Keratinocyte (primary cell): ENCODE data around the gene PARD3B. TPM values are rescaled to one million over a fixed set of nuclear protein-coding genes. Genes with fewer than 3 reads are reported as not detected.

ENCODE experiments used
- DNase-seq: peaks from one replicate; pipeline ENCODE4 v3.0.0-alpha.2; 2011; ENCODE audit warnings: low read depth, missing footprints, low spot score
- FAIRE-seq: peaks from 2 replicates; lab custom pipeline; 2011; peaks lifted over from hg19 to GRCh38; lab: Jason Lieb, UNC
- H2AFZ ChIP-seq: 2 replicates; pipeline ENCODE4 v1.6.0; 2012; ENCODE audit warnings: low read length, control low read depth, inconsistent platforms; ENCODE audit not compliant: control insufficient read depth
- H3K27ac ChIP-seq: 2 replicates; pipeline ENCODE4 v1.5.1; 2011; ENCODE audit warnings: low read length; ENCODE audit not compliant: control insufficient read depth, insufficient read depth
- H3K27me3 ChIP-seq: 3 replicates; pipeline ENCODE4 v1.6.0; 2011; ENCODE audit warnings: low read length; ENCODE audit not compliant: control insufficient read depth, insufficient read depth; ENCODE audit errors: extremely low read depth
- H3K36me3 ChIP-seq, 2 experiments: 2 replicates in 1 of 2; 3 replicates in 1 of 2; pipeline ENCODE4 v1.5.1; 2011; ENCODE audit warnings: low read length in 2 of 2, mild to moderate bottlenecking in 1 of 2; ENCODE audit not compliant: control insufficient read depth in 2 of 2, insufficient read depth in 2 of 2; ENCODE audit errors: extremely low read depth in 1 of 2
- H3K4me1 ChIP-seq: 3 replicates; pipeline ENCODE4 v1.5.1; 2011; ENCODE audit warnings: low read length; ENCODE audit not compliant: control insufficient read depth, insufficient read depth; ENCODE audit errors: extremely low read depth
- H3K4me2 ChIP-seq: 3 replicates; pipeline ENCODE4 v1.6.0; 2011; ENCODE audit warnings: low read depth, low read length; ENCODE audit not compliant: control insufficient read depth, insufficient read depth; ENCODE audit errors: extremely low read depth
- H3K4me3 ChIP-seq, 3 experiments: fragments of 200-600 bp in 1 of 3; sonication (generic) in 1 of 3; 2 replicates in 2 of 3; 3 replicates in 1 of 3; pipeline ENCODE4 v1.5.1; 2011 to 2016; ENCODE audit warnings: low read length in 3 of 3, mild to moderate bottlenecking in 3 of 3, control low read depth in 2 of 3, inconsistent platforms in 1 of 3, low read depth in 1 of 3, mixed read lengths in 1 of 3, mixed run types in 1 of 3, moderate library complexity in 1 of 3; ENCODE audit not compliant: control insufficient read depth in 2 of 3, insufficient read depth in 2 of 3; ENCODE audit errors: extremely low read depth in 1 of 3
- H3K79me2 ChIP-seq: 2 replicates; pipeline ENCODE4 v1.6.0; 2012; ENCODE audit warnings: low read length; ENCODE audit not compliant: control insufficient read depth, insufficient read depth
- H3K9ac ChIP-seq: 3 replicates; pipeline ENCODE4 v1.6.0; 2011; ENCODE audit warnings: low read length; ENCODE audit not compliant: control insufficient read depth, insufficient read depth; ENCODE audit errors: extremely low read depth
- H3K9me1 ChIP-seq: 3 replicates; pipeline ENCODE4 v1.6.0; 2011; ENCODE audit warnings: low read length; ENCODE audit not compliant: control insufficient read depth, insufficient read depth; ENCODE audit errors: extremely low read depth
- H3K9me3 ChIP-seq: 2 replicates; pipeline ENCODE4 v1.5.1; 2012; ENCODE audit warnings: low read depth, low read length; ENCODE audit not compliant: control insufficient read depth
- H4K20me1 ChIP-seq: 3 replicates; pipeline ENCODE4 v1.6.0; 2011; ENCODE audit warnings: low read length; ENCODE audit not compliant: control insufficient read depth, insufficient read depth; ENCODE audit errors: extremely low read depth
- EZH2 ChIP-seq: IDR thresholded peaks from one replicate; pipeline ENCODE4 v1.6.1; 2012; ENCODE audit warnings: inconsistent platforms, mild to moderate bottlenecking, low read length, moderate library complexity
- dilution Hi-C: fragments of 300-500 bp; cut with MboI; formaldehyde crosslinking; loops from one replicate; pipeline ENCODE4 v1.7.0; 2020; ENCODE audit warnings: low sequenced_read_pairs; ENCODE audit not compliant: extremely low pct_ligation_motif_present
- polyA plus RNA-seq, 5 experiments: library from polyadenylated mRNA; depleted of rRNA in 3 of 5; stranded (reverse) in 3 of 5; stranded (forward) in 1 of 5; unstranded in 1 of 5; fragments of >200 nt; gene quantifications; 1 replicate in 1 of 5; 2 replicates in 3 of 5; 3 replicates in 1 of 5; pipeline versions ENCODE4 v1.2.1 to v1.2.3, GENCODE V29; 2011 to 2012; ENCODE audit warnings: missing spikeins in 2 of 5, low read depth in 1 of 5, low replicate concordance in 1 of 5
- TF ChIP-seq, protein P1 (sequence below), 3 experiments: IDR thresholded peaks in 1 of 3; conservative IDR thresholded peaks in 1 of 3; optimal IDR thresholded peaks in 1 of 3; 2 replicates in 2 of 3; 3 replicates in 1 of 3; pipeline versions ENCODE3 to v1.5.1; 2011; ENCODE audit warnings: low read length in 3 of 3, mild to moderate bottlenecking in 3 of 3, moderate library complexity in 2 of 3, control low read depth in 1 of 3, inconsistent platforms in 1 of 3; ENCODE audit not compliant: insufficient read depth in 2 of 3; ENCODE audit errors: extremely low read depth in 1 of 3

The PARD3B gene
- polyA plus RNA-seq, 1 donor (not counting 4 experiments of a cell fraction or from before 2014, with no cell fraction given), result 1.2 TPM

- DNase-seq, result no peak
These were observed 1074.3 kb downstream of the PARD3B start for GRCh38 chr2:205619600-205619999.

GRCh38 chr2:205627085-205627484 is 1081.8 kb downstream of the PARD3B start:
- no peaks in the 10 kb centered on the region for H4K20me1 ChIP-seq
- no peaks in the 10 kb centered on the region for H3K9me1 ChIP-seq
- H2AFZ ChIP-seq, result no peak overlapping the region
- H3K9ac ChIP-seq, result no peak overlapping the region
- H3K27me3 ChIP-seq, result no peaks in the 10 kb centered on the region
- DNase-seq (no peak), FAIRE-seq (no peak)
- H3K4me2 ChIP-seq, result no peak overlapping the region
- peaks cover 5% of the 10 kb centered on the region for H3K4me1 ChIP-seq
- H3K9me3 ChIP-seq, result no peaks in the 10 kb centered on the region
- H3K36me3 ChIP-seq, result no peaks in the 10 kb centered on the region
- H3K79me2 ChIP-seq, result no peaks in the 10 kb centered on the region
- dilution Hi-C loops, result no loop called here
- H3K27ac ChIP-seq, result no peak overlapping the region
- H3K4me3 ChIP-seq, result no peak overlapping the region
- TF ChIP-seq, protein P1, sequence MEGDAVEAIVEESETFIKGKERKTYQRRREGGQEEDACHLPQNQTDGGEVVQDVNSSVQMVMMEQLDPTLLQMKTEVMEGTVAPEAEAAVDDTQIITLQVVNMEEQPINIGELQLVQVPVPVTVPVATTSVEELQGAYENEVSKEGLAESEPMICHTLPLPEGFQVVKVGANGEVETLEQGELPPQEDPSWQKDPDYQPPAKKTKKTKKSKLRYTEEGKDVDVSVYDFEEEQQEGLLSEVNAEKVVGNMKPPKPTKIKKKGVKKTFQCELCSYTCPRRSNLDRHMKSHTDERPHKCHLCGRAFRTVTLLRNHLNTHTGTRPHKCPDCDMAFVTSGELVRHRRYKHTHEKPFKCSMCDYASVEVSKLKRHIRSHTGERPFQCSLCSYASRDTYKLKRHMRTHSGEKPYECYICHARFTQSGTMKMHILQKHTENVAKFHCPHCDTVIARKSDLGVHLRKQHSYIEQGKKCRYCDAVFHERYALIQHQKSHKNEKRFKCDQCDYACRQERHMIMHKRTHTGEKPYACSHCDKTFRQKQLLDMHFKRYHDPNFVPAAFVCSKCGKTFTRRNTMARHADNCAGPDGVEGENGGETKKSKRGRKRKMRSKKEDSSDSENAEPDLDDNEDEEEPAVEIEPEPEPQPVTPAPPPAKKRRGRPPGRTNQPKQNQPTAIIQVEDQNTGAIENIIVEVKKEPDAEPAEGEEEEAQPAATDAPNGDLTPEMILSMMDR (optimal IDR thresholded peaks at IDR 0.05 in 1 of 3, IDR thresholded peaks at IDR 0.05 in 1 of 3, conservative IDR thresholded peaks at IDR 0.05 in 1 of 3; ENCODE audit: extremely low read depth in 1 of 3, insufficient read depth in 2 of 3, low read length in 3 of 3), result no peak
- no peak for TF ChIP-seq EZH2

More at GRCh38 chr2:205619600-205619999, 1074.3 kb downstream of the PARD3B start:
- Histone ChIP-seq H3K79me2 (no peaks in the 10 kb centered on the region), H3K4me2 (no peak overlapping the region), H3K36me3 (no peaks in the 10 kb centered on the region), H4K20me1 (no peaks in the 10 kb centered on the region), H3K9ac (no peak overlapping the region), H2AFZ (no peak overlapping the region), H3K27ac (no peak overlapping the region), H3K9me1 (no peaks in the 10 kb centered on the region), H3K4me3 (no peak overlapping the region), H3K9me3 (no peaks in the 10 kb centered on the region), H3K4me1 (no peaks in the 10 kb centered on the region), H3K27me3 (no peaks in the 10 kb centered on the region)
- dilution Hi-C loops, result no loop called here
- FAIRE-seq, result no peak
- TF ChIP-seq EZH2, result no peak
- TF ChIP-seq, protein P1 (optimal IDR thresholded peaks at IDR 0.05 in 1 of 3, IDR thresholded peaks at IDR 0.05 in 1 of 3, conservative IDR thresholded peaks at IDR 0.05 in 1 of 3; ENCODE audit: extremely low read depth in 1 of 3, insufficient read depth in 2 of 3, low read length in 3 of 3), result no peak
